ENCODE measurements around the gene DYNC1I1. TPM values are rescaled to one million over a fixed set of nuclear protein-coding genes. Genes with fewer than 3 reads are reported as not detected.

Gene DYNC1I1
- total and polyA plus RNA-seq, 2 of the 4 experiments (the other 2 are of a cell fraction): under 0.01 to 0.15 TPM

DNA sequence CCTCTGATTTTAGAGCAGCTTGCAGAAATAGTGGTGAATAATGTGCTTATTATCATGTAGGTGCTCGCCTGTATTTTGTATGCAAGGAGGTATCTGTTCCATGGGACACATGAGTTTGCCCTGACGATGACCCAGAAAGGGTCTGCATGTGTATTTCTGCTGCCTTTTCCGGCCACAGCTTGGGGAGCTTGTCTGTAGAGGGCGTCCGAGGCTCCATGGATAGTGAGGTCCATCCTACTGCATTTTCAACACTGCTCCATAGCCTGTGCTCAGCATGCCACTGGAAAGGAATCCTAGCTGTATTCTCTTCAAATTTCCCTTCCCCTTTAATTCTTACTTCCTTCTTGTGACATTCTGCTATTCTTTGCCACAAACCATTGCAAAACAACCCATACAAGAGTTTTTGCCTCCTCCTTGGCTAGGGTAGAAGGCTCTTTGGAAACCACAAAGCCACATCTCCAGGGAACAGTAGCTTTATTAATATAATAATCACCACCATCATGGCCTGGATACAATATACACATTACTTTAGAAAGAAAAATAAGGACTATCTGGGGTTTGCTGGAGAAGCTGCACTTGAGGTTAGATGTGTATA is 127.7 kb downstream of the DYNC1I1 start:
- Histone ChIP-seq H2AFZ (replicated peaks; ENCODE audit: low read length, poor library complexity) (no peak overlapping the region), H3K4me1 (ENCODE audit: control insufficient read depth, insufficient read depth, low read length) (no peaks in the 10 kb centered on the region), H3K36me3 (ENCODE audit: control insufficient read depth, insufficient read depth, low read length) (no peaks in the 10 kb centered on the region), H2BK15ac (ENCODE audit: low read depth, low read length) (no peak overlapping the region), H4K5ac (ENCODE audit: low read depth, low read length) (no peak overlapping the region), H3K4me2 (ENCODE audit: low read depth, low read length) (no peak overlapping the region), H2BK5ac (ENCODE audit: low read depth, low read length, poor library complexity, severe bottlenecking) (no peak overlapping the region), H2BK120ac (ENCODE audit: low read depth, low read length) (no peak overlapping the region), H3K56ac (ENCODE audit: extremely low read depth, insufficient read depth, low read length) (no peak overlapping the region), H3K14ac (replicated peaks; ENCODE audit: low read depth, low read length) (no peak overlapping the region), H3K23ac (ENCODE audit: low read depth, low read length) (no peak overlapping the region), H2BK20ac (ENCODE audit: low read depth, low read length) (no peak overlapping the region), H2AK9ac (replicated peaks; ENCODE audit: low read depth, low read length, poor library complexity) (no peak overlapping the region), H4K8ac (ENCODE audit: low read depth in 2 of 2, low read length in 2 of 2) (no peak overlapping the region), H4K91ac (ENCODE audit: insufficient read depth, low read depth, low read length) (no peak overlapping the region), H3K4me3 (ENCODE audit: insufficient read depth, low read depth, low read length) (no peak overlapping the region), H2AK5ac (ENCODE audit: low read depth, low read length) (no peak overlapping the region), H3K4ac (ENCODE audit: low read depth, low read length) (no peak overlapping the region), H3K9me1 (ENCODE audit: insufficient read depth, low read length) (no peaks in the 10 kb centered on the region), H3K27me3 (ENCODE audit: control insufficient read depth, insufficient read depth, low read length) (no peaks in the 10 kb centered on the region), H3K79me1 (ENCODE audit: low read depth in 1 of 2, low read length in 2 of 2) (no peaks in the 10 kb centered on the region), H3K9ac (ENCODE audit: low read depth, low read length) (no peak overlapping the region), H3K18ac (ENCODE audit: low read depth, low read length) (no peak overlapping the region), H3K9me3 (ENCODE audit: control insufficient read depth, insufficient read depth, low read length) (no peaks in the 10 kb centered on the region), H4K20me1 (ENCODE audit: insufficient read depth, low read length) (no peaks in the 10 kb centered on the region), H3K27ac (ENCODE audit: insufficient read depth, low read length) (no peak overlapping the region)
- CTCF ChIA-PET: no interaction called here
- in situ Hi-C loops (cut with MboI; ENCODE audit: low sequenced_read_pairs): loop anchor here (25.0 kb wide), 1 partner anchor 1937 kb away; no protein-coding TSS in a partner anchor
- POLR2A ChIA-PET (ENCODE audit: unreplicated experiment): no interaction called here
- ATAC-seq (ENCODE audit: low read depth) (no peak), DNase-seq (no peak)
- BruUV-seq (replicated peaks): no TSS peak
- TF ChIP-seq CEBPB (IDR thresholded peaks at IDR 0.05; ENCODE audit: low read depth, low read length) (no peak), RAD21 (IDR thresholded peaks at IDR 0.05; ENCODE audit: low read length) (no peak), MXI1 (IDR thresholded peaks at IDR 0.05; ENCODE audit: borderline replicate concordance, low read depth, low read length) (no peak)
- TF ChIP-seq, protein P1, sequence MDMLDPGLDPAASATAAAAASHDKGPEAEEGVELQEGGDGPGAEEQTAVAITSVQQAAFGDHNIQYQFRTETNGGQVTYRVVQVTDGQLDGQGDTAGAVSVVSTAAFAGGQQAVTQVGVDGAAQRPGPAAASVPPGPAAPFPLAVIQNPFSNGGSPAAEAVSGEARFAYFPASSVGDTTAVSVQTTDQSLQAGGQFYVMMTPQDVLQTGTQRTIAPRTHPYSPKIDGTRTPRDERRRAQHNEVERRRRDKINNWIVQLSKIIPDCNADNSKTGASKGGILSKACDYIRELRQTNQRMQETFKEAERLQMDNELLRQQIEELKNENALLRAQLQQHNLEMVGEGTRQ (IDR thresholded peaks at IDR 0.05; ENCODE audit: low read depth, low read length): no peak
- TF ChIP-seq, protein P2, sequence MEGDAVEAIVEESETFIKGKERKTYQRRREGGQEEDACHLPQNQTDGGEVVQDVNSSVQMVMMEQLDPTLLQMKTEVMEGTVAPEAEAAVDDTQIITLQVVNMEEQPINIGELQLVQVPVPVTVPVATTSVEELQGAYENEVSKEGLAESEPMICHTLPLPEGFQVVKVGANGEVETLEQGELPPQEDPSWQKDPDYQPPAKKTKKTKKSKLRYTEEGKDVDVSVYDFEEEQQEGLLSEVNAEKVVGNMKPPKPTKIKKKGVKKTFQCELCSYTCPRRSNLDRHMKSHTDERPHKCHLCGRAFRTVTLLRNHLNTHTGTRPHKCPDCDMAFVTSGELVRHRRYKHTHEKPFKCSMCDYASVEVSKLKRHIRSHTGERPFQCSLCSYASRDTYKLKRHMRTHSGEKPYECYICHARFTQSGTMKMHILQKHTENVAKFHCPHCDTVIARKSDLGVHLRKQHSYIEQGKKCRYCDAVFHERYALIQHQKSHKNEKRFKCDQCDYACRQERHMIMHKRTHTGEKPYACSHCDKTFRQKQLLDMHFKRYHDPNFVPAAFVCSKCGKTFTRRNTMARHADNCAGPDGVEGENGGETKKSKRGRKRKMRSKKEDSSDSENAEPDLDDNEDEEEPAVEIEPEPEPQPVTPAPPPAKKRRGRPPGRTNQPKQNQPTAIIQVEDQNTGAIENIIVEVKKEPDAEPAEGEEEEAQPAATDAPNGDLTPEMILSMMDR (conservative IDR thresholded peaks at IDR 0.05; ENCODE audit: low read depth, low read length): no peak
- intact Hi-C loops (cut with micrococcal nuclease): no loop called here
- dilution Hi-C loops (cut with HindIII; ENCODE audit: low sequenced_read_pairs, unreplicated experiment): no loop called here
- 20% methylated on average over 1 of the region's 5 CpGs; no CpG with 5 or more reads in 1 of the 2 experiments for WGBS, 2 experiments (ENCODE audit: extremely low coverage in 2 of 2, insufficient read length in 1 of 2)
